Fibroblast of lung (primary cell): ENCODE data around the gene PPP2R1B. TPM values are rescaled to one million over a fixed set of nuclear protein-coding genes. Genes with fewer than 3 reads are reported as not detected.
A peak's percentile ranks its signal among the peaks of the same experiment; 100 is the strongest.

ENCODE experiments used
- DNase-seq, 2 donors: peaks; one replicate each; pipeline versions ENCODE4 v3.0.0 to v3.0.0-alpha.2; 2010; ENCODE audit warnings: low read depth in 2 of 2
- H2AFZ ChIP-seq: 2 replicates; pipeline ENCODE4 v1.5.1; 2012; ENCODE audit warnings: low read length, control low read depth, inconsistent platforms
- H3K27ac ChIP-seq: 2 replicates; pipeline ENCODE4 v1.5.1; 2011; ENCODE audit warnings: low read length, control low read depth; ENCODE audit not compliant: insufficient read depth
- H3K27me3 ChIP-seq: 2 replicates; pipeline ENCODE4 v1.5.1; 2011; ENCODE audit warnings: mild to moderate bottlenecking, low read length; ENCODE audit not compliant: control insufficient read depth, insufficient read depth
- H3K36me3 ChIP-seq: 2 replicates; pipeline ENCODE4 v1.5.1; 2011; ENCODE audit warnings: low read length; ENCODE audit not compliant: control insufficient read depth, insufficient read depth
- H3K4me1 ChIP-seq: 2 replicates; pipeline ENCODE4 v1.5.1; 2011; ENCODE audit warnings: low read length; ENCODE audit not compliant: control insufficient read depth, insufficient read depth; ENCODE audit errors: extremely low read depth
- H3K4me2 ChIP-seq: 2 replicates; pipeline ENCODE4 v1.5.1; 2011; ENCODE audit warnings: low read length, control low read depth; ENCODE audit not compliant: insufficient read depth; ENCODE audit errors: extremely low read depth
- H3K4me3 ChIP-seq, 4 experiments: fragments of 200-600 bp in 1 of 4; sonication (generic) in 1 of 4; replicated peaks in 1 of 4; 2 replicates each; pipeline ENCODE4 v1.5.1; 2011 to 2016; ENCODE audit warnings: low read length in 4 of 4, low read depth in 3 of 4, mild to moderate bottlenecking in 3 of 4, control low read depth in 2 of 4, inconsistent platforms in 1 of 4, mixed read lengths in 1 of 4; ENCODE audit not compliant: insufficient read depth in 1 of 4; ENCODE audit errors: control extremely low read depth in 1 of 4
- H3K79me2 ChIP-seq: 2 replicates; pipeline ENCODE4 v1.5.1; 2012; ENCODE audit warnings: mild to moderate bottlenecking, low read length, inconsistent platforms; ENCODE audit not compliant: control insufficient read depth, insufficient read depth
- H3K9ac ChIP-seq: 2 replicates; pipeline ENCODE4 v1.5.1; 2011; ENCODE audit warnings: mild to moderate bottlenecking, low read length, control low read depth; ENCODE audit not compliant: insufficient read depth
- H3K9me3 ChIP-seq: 2 replicates; pipeline ENCODE4 v1.5.1; 2012; ENCODE audit warnings: low read depth, low read length; ENCODE audit not compliant: control insufficient read depth, insufficient read depth
- H4K20me1 ChIP-seq: 2 replicates; pipeline ENCODE4 v1.5.1; 2011; ENCODE audit warnings: low read length; ENCODE audit not compliant: control insufficient read depth, insufficient read depth; ENCODE audit errors: extremely low read depth
- EZH2 ChIP-seq: IDR thresholded peaks from 2 replicates; pipeline ENCODE4 v1.5.1; 2012; ENCODE audit warnings: low read length, control low read depth, mild to moderate bottlenecking; ENCODE audit errors: missing control alignments
- polyA plus RNA-seq, 2 donors: library from polyadenylated mRNA; depleted of rRNA in 1 of 2; stranded (reverse) in 1 of 2; unstranded in 1 of 2; fragments of >200 nt; gene quantifications; 2 replicates each; pipeline ENCODE4 v1.2.1, GENCODE V29; 2011 to 2012; ENCODE audit warnings: missing spikeins in 1 of 2
- total RNA-seq: library from RNA; depleted of rRNA; stranded (reverse); fragments of >200 nt; gene quantifications from 2 replicates; pipeline ENCODE4 v1.2.1, GENCODE V29; 2014
- TF ChIP-seq, protein P1 (sequence below), 2 donors: IDR thresholded peaks in 1 of 2; conservative IDR thresholded peaks in 1 of 2; 1 replicate in 1 of 2; 2 replicates in 1 of 2; pipeline ENCODE4 v1.5.1; 2011 to 2012; ENCODE audit warnings: low read length in 2 of 2, control low read depth in 1 of 2, inconsistent platforms in 1 of 2, low read depth in 1 of 2, mild to moderate bottlenecking in 1 of 2

Gene PPP2R1B
- total and polyA plus RNA-seq, 2 donors (not counting 1 experiment from before 2014, with no cell fraction given), result 40.3 to 43.1 TPM

DNA sequence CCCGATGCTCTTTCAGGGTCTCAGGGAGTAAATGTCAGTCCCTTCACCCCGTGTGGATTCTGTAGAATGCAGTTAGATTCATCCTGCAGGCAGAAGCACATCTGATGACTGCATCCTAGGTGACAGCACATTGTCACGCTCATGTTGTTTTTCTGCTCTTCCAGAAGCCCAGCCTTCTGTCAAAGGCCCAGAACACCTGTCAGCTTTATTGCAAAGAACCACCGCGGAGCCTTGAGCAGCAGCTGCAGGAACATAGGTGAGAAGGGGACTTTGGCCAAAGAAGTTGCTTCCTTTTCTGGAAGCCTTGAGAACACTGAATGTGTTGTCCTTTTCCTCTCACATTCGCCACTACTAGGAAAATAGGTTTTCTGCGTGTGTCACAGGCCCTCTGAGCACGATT is 43.7 kb downstream of the PPP2R1B start:
- Histone ChIP-seq H3K36me3 (peaks cover 21% of the 10 kb centered on the region), H3K27me3 (no peaks in the 10 kb centered on the region), H3K4me2 (no peak overlapping the region), H4K20me1 (no peaks in the 10 kb centered on the region), H2AFZ (no peak overlapping the region), H3K9ac (no peak overlapping the region), H3K4me3 (no peak overlapping the region), H3K79me2 (no peaks in the 10 kb centered on the region), H3K9me3 (no peaks in the 10 kb centered on the region), H3K27ac (no peak overlapping the region), H3K4me1 (peaks cover 10% of the 10 kb centered on the region)
- DNase-seq, result no peak
- no peak for TF ChIP-seq EZH2
- TF ChIP-seq, protein P1, sequence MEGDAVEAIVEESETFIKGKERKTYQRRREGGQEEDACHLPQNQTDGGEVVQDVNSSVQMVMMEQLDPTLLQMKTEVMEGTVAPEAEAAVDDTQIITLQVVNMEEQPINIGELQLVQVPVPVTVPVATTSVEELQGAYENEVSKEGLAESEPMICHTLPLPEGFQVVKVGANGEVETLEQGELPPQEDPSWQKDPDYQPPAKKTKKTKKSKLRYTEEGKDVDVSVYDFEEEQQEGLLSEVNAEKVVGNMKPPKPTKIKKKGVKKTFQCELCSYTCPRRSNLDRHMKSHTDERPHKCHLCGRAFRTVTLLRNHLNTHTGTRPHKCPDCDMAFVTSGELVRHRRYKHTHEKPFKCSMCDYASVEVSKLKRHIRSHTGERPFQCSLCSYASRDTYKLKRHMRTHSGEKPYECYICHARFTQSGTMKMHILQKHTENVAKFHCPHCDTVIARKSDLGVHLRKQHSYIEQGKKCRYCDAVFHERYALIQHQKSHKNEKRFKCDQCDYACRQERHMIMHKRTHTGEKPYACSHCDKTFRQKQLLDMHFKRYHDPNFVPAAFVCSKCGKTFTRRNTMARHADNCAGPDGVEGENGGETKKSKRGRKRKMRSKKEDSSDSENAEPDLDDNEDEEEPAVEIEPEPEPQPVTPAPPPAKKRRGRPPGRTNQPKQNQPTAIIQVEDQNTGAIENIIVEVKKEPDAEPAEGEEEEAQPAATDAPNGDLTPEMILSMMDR (conservative IDR thresholded peaks at IDR 0.05 in 1 of 2, IDR thresholded peaks at IDR 0.05 in 1 of 2; ENCODE audit: low read depth in 1 of 2, low read length in 2 of 2), result no peak

DNA sequence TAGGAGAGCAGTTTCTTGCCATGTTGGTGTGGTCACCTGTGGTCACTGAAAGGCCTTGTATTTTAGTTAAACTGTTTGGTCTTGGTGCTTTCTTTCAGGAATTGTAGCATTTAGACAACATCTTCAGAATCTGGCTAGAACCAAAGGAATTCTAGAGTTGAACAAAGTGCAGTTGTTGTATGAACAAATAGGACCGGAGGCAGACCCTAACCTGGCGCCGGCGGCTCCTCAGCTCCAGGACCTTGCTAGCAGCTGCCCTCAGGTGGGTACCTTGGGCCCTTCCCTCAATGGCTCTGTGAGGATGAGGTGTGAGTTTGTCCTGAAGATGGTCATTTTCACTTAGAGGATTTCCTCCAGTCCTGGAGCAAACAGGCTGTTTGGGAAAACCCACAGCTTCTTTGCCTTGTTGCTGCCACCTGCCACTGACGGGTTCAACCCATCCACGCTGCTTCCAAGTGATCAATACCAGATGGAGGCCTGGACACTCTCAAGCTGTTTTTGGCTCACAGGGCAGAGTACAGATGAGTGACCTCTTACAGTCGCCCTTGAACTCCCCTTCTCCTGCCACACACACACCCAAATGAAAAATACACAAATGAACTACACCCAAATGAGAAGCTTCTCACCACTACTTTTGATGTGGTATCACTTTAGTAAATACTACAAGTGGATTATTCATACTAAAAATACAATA is 45.2 kb downstream of the PPP2R1B start:
- TF ChIP-seq, protein P1 (conservative IDR thresholded peaks at IDR 0.05 in 1 of 2, IDR thresholded peaks at IDR 0.05 in 1 of 2; ENCODE audit: low read depth in 1 of 2, low read length in 2 of 2), result no peak
- TF ChIP-seq EZH2, result no peak
- peaks cover 10% of the 10 kb centered on the region for H3K4me1 ChIP-seq
- H2AFZ ChIP-seq, result no peak overlapping the region
- no peak overlapping the region for H3K9ac ChIP-seq
- H3K36me3 ChIP-seq, result peaks cover 21% of the 10 kb centered on the region
- no peaks in the 10 kb centered on the region for H3K79me2 ChIP-seq
- no peaks in the 10 kb centered on the region for H4K20me1 ChIP-seq
- H3K4me3 ChIP-seq, result no peak overlapping the region
- H3K27ac ChIP-seq, result no peak overlapping the region
- no peaks in the 10 kb centered on the region for H3K27me3 ChIP-seq
- DNase-seq, result no peak
- no peaks in the 10 kb centered on the region for H3K9me3 ChIP-seq
- H3K4me2 ChIP-seq, result no peak overlapping the region

DNA sequence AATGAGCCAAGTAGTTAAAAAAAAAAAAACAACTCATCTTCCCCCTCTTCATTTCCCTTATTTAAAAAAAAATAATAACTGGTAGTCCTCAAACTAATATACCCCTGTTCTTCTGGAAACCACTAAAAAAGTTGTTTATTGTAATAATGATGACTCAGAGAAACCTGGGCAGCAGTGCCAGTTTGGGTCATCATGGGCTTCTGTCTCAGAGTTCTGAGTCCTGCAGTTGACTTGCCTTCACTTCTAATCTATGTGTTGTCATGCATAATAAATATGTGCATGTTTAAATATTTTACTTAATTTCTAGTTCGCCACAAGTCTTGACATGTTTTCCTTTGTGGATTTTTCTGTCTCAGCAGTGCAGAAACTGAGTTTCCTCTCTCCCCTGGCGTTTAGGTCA is 46.8 kb downstream of the PPP2R1B start:
- H3K9me3 ChIP-seq, result no peaks in the 10 kb centered on the region
- H4K20me1 ChIP-seq, result no peaks in the 10 kb centered on the region
- H3K36me3 ChIP-seq, result peaks cover 16% of the 10 kb centered on the region
- H3K4me3 ChIP-seq, result no peak overlapping the region
- H3K9ac ChIP-seq, result no peak overlapping the region
- no peak overlapping the region for H3K4me2 ChIP-seq
- H3K27me3 ChIP-seq, result no peaks in the 10 kb centered on the region
- peaks cover 10% of the 10 kb centered on the region for H3K4me1 ChIP-seq
- H3K79me2 ChIP-seq, result no peaks in the 10 kb centered on the region
- H3K27ac ChIP-seq, result no peak overlapping the region
- peak; percentile 63 to 74 for DNase-seq
- TF ChIP-seq, protein P1 (conservative IDR thresholded peaks at IDR 0.05 in 1 of 2, IDR thresholded peaks at IDR 0.05 in 1 of 2; ENCODE audit: low read depth in 1 of 2, low read length in 2 of 2), result no peak
- TF ChIP-seq EZH2, result no peak
- H2AFZ ChIP-seq, result no peak overlapping the region
